HepG2 (cell line): ENCODE results near the gene MEA1. TPM values are rescaled to one million over a fixed set of nuclear protein-coding genes. Genes with fewer than 3 reads are reported as not detected.
A peak's percentile ranks its signal among the peaks of the same experiment; 100 is the strongest.

ENCODE experiments used
- ATAC-seq: fragments of 200-7000 bp; cut with Tn5 transposase; 3 replicates; pipeline ENCODE4 v1.9.1; 2020; ENCODE audit warnings: mild to moderate bottlenecking, moderate library complexity
- BruUV-seq: library from RNA; stranded (reverse); fragments of 400-500 nt; replicated peaks from 2 replicates; lab custom pipeline; 2021; lab: Mats Ljungman, UMichigan
- CTCF ChIA-PET: fragments of 300-600 bp; formaldehyde crosslinking; extraction: SDS; loops from one replicate; lab custom pipeline; 2021; ENCODE audit warnings: low total read pairs, inconsistent platforms, low intra/inter-chr PET ratio; lab: Yijun Ruan, JAX
- POLR2A ChIA-PET: fragments of 350-600 bp; sonication (Branson Sonifier 250); formaldehyde crosslinking; loops from one replicate; lab custom pipeline; 2020; ENCODE audit warnings: antibody characterized with exemption, inconsistent platforms; lab: Yijun Ruan, JAX
- DNase-seq: peaks from one replicate; pipeline ENCODE4 v3.0.0-alpha.2; 2015; ENCODE audit warnings: low spot score
- FAIRE-seq: peaks from 3 replicates; lab custom pipeline; 2011; peaks lifted over from hg19 to GRCh38; lab: Jason Lieb, UNC
- H2AFZ ChIP-seq: one replicate; pipeline ENCODE4 v1.6.1; 2011; ENCODE audit warnings: low read length, inconsistent platforms
- H3K27ac ChIP-seq: fragments of 300-600 bp; 3 replicates; pipeline ENCODE4 v1.8.0; 2011; ENCODE audit warnings: mixed run types, mild to moderate bottlenecking, mixed read lengths, low read length, inconsistent platforms; ENCODE audit not compliant: insufficient read depth; ENCODE audit errors: extremely low read length
- H3K27me3 ChIP-seq, 2 experiments: fragments of 200-600 bp in 1 of 2; 2 replicates in 1 of 2; 3 replicates in 1 of 2; pipeline versions ENCODE4 v1.6.0 to v1.8.0; 2011; ENCODE audit warnings: low read length in 2 of 2, mild to moderate bottlenecking in 2 of 2, moderate library complexity in 2 of 2, inconsistent platforms in 1 of 2; ENCODE audit not compliant: insufficient read depth in 2 of 2, control insufficient read depth in 1 of 2
- H3K36me3 ChIP-seq, 2 experiments: fragments of 200-600 bp in 1 of 2; replicated peaks in 1 of 2; 2 replicates in 1 of 2; 3 replicates in 1 of 2; pipeline versions ENCODE4 v1.5.1 to v1.8.0; 2011; ENCODE audit warnings: low read length in 2 of 2, inconsistent platforms in 1 of 2; ENCODE audit not compliant: insufficient read depth in 2 of 2, control insufficient read depth in 1 of 2
- H3K4me1 ChIP-seq: 2 replicates; pipeline ENCODE4 v1.5.1; 2012; ENCODE audit warnings: low read length, inconsistent platforms; ENCODE audit not compliant: insufficient read depth
- H3K4me2 ChIP-seq: 2 replicates; pipeline ENCODE4 v1.6.0; 2011; ENCODE audit warnings: low read depth, low read length, inconsistent platforms
- H3K4me3 ChIP-seq, 3 experiments: fragments of 200-600 bp in 1 of 3; sonication (generic), shearing (Covaris generic) in 1 of 3; replicated peaks in 1 of 3; 2 replicates each; pipeline ENCODE4 v1.5.1; 2011 to 2016; ENCODE audit warnings: low read length in 3 of 3, inconsistent platforms in 2 of 3, low read depth in 2 of 3, mild to moderate bottlenecking in 2 of 3, control low read depth in 1 of 3, mixed read lengths in 1 of 3; ENCODE audit not compliant: insufficient read depth in 1 of 3
- H3K79me2 ChIP-seq: one replicate; pipeline ENCODE4 v1.6.1; 2011; ENCODE audit warnings: low read length, inconsistent platforms; ENCODE audit not compliant: insufficient read depth
- H3K9ac ChIP-seq: 2 replicates; pipeline ENCODE4 v1.6.0; 2011; ENCODE audit warnings: mild to moderate bottlenecking, low read depth, low read length, inconsistent platforms; ENCODE audit not compliant: insufficient read depth
- H3K9me3 ChIP-seq: 2 replicates; pipeline ENCODE4 v1.5.1; 2012; ENCODE audit warnings: mild to moderate bottlenecking, low read length
- H4K20me1 ChIP-seq: 2 replicates; pipeline ENCODE4 v1.6.0; 2011; ENCODE audit warnings: inconsistent platforms, mild to moderate bottlenecking, low read length, moderate library complexity; ENCODE audit not compliant: insufficient read depth
- ARHGAP35 ChIP-seq: sonication (generic); formaldehyde crosslinking; IDR thresholded peaks from 2 replicates; pipeline ENCODE4 v1.9.0; 2022; ENCODE audit warnings: mild to moderate bottlenecking, inconsistent platforms, moderate library complexity, missing genetic modification reagents, borderline replicate concordance
- CREM ChIP-seq, 2 experiments: sonication (generic) in 1 of 2; formaldehyde crosslinking in 1 of 2; IDR thresholded peaks; 2 replicates each; pipeline versions ENCODE4 v1.4.0 to v1.6.1; 2016 to 2020; ENCODE audit warnings: antibody characterized with exemption in 1 of 2, mild to moderate bottlenecking in 1 of 2, missing genetic modification reagents in 1 of 2
- JUND ChIP-seq: sonication (generic); formaldehyde crosslinking; IDR thresholded peaks from 2 replicates; pipeline ENCODE4 v1.8.0; 2022; ENCODE audit warnings: mild to moderate bottlenecking, missing genetic modification reagents
- KLF11 ChIP-seq: IDR thresholded peaks from 2 replicates; pipeline ENCODE4 v1.6.1; 2016; ENCODE audit warnings: missing compliant biosample characterization
- KLF9 ChIP-seq: IDR thresholded peaks from 2 replicates; pipeline ENCODE4 v1.6.1; 2016; ENCODE audit warnings: low read depth
- KMT2B ChIP-seq: IDR thresholded peaks from 2 replicates; pipeline ENCODE4 v1.6.1; 2016; ENCODE audit warnings: missing genetic modification reagents, missing compliant biosample characterization
- NFRKB ChIP-seq: fragments of 450-650 bp; IDR thresholded peaks from 2 replicates; pipeline ENCODE4 v1.6.1; 2017
- NR3C1 ChIP-seq: sonication (generic); formaldehyde crosslinking; IDR thresholded peaks from 2 replicates; pipeline ENCODE4 v1.4.0; 2020; ENCODE audit warnings: missing genetic modification reagents
- POGZ ChIP-seq: sonication (generic); formaldehyde crosslinking; IDR thresholded peaks from 2 replicates; pipeline ENCODE4 v1.4.0; 2020; ENCODE audit warnings: mild to moderate bottlenecking, missing genetic modification reagents
- REXO4 ChIP-seq: sonication (generic); formaldehyde crosslinking; IDR thresholded peaks from 2 replicates; pipeline ENCODE4 v1.8.0; 2022; ENCODE audit warnings: missing genetic modification reagents, mild to moderate bottlenecking, borderline replicate concordance
- SIN3B ChIP-seq: fragments of 150-350 bp; IDR thresholded peaks from 2 replicates; pipeline ENCODE4 v1.6.1; 2014; ENCODE audit warnings: low read length
- XRCC5 ChIP-seq: fragments of 200-400 bp; formaldehyde crosslinking; optimal IDR thresholded peaks from 2 replicates; pipeline ENCODE3; 2017; ENCODE audit warnings: mild to moderate bottlenecking, low read length
- ZNF563 ChIP-seq: sonication (generic); formaldehyde crosslinking; IDR thresholded peaks from 2 replicates; pipeline ENCODE4 v1.8.0; 2022; ENCODE audit warnings: mild to moderate bottlenecking, moderate library complexity, missing genetic modification reagents
- ZNF709 ChIP-seq: sonication (generic); formaldehyde crosslinking; IDR thresholded peaks from 2 replicates; pipeline ENCODE4 v1.5.0; 2020; ENCODE audit warnings: mild to moderate bottlenecking, missing genetic modification reagents
- ZNF772 ChIP-seq: sonication (generic); formaldehyde crosslinking; IDR thresholded peaks from 2 replicates; pipeline ENCODE4 v1.5.0; 2020; ENCODE audit warnings: mild to moderate bottlenecking, missing genetic modification reagents
- ZNF788 ChIP-seq: sonication (generic); formaldehyde crosslinking; IDR thresholded peaks from 2 replicates; pipeline ENCODE4 v1.5.0; 2020; ENCODE audit warnings: mild to moderate bottlenecking, missing genetic modification reagents, borderline replicate concordance
- WGBS: methylation state at CpG from one replicate; pipeline ENCODE4 v1.1.6; 2017; ENCODE audit warnings: low lambda C conversion rate; 5-methylcytosine and 5-hydroxymethylcytosine counted together
- in situ Hi-C: cut with HindIII; loops from 2 replicates; pipeline ENCODE4 v1.10.0; 2017; ENCODE audit warnings: low pct_unique_long_range_greater_than_20kb; ENCODE audit not compliant: extremely low pct_ligation_motif_present
- intact Hi-C: fragments of 100-400 bp; cut with micrococcal nuclease; formaldehyde crosslinking; loops from one replicate; pipeline ENCODE4 v1.10.0; 2022; ENCODE audit not compliant: unreplicated experiment
- polyA plus RNA-seq, 8 experiments: library from polyadenylated mRNA; depleted of rRNA in 3 of 8; stranded (reverse) in 7 of 8; unstranded in 1 of 8; fragments of >200 nt; fragmentation: Illumina TruSeq in 4 of 8; extraction: Trizol in 4 of 8; gene quantifications; 2 replicates each; pipeline versions ENCODE4 v1.2.1 to v1.2.3, GENCODE V29; 2011 to 2016; ENCODE audit warnings: low read depth in 4 of 8, missing spikeins in 1 of 8, mixed read lengths in 1 of 8; ENCODE audit not compliant: insufficient read depth in 1 of 8
- total RNA-seq, 5 experiments: library from RNA; depleted of rRNA; stranded (reverse); fragments of >200 nt; fragmentation: Illumina TruSeq; extraction: Trizol; gene quantifications; 2 replicates each; pipeline ENCODE4 v1.2.3, GENCODE V29; 2016; ENCODE audit warnings: low read depth in 1 of 5
- TF ChIP-seq, protein P1 (sequence below): sonication (generic); formaldehyde crosslinking; IDR thresholded peaks from 2 replicates; pipeline ENCODE4 v1.8.1; 2022; ENCODE audit warnings: low read depth, mild to moderate bottlenecking, missing genetic modification reagents
- TF ChIP-seq, protein P2 (sequence below): sonication (generic); formaldehyde crosslinking; IDR thresholded peaks from 2 replicates; pipeline ENCODE4 v1.4.0; 2020; ENCODE audit warnings: missing genetic modification reagents, borderline replicate concordance

The MEA1 gene
- total and polyA plus RNA-seq, 2 of the 13 experiments (the other 11 are each of a cell fraction or from before 2014, with no cell fraction given) = 75.6 to 86.2 TPM

GRCh38 chr6:43014434-43014909 lies 726 bp upstream of the MEA1 start (continued):
- TF ChIP-seq ZNF563 (CRISPR knock-in tag) (peak; percentile 27; the same call in 1 of the 2 replicates), ZNF709 (CRISPR knock-in tag) (0 out of 2 replicates have a peak, but pooled peaks have one; percentile 13), XRCC5 (no peak), KMT2B (CRISPR knock-in tag) (no peak), KLF9 (no peak), REXO4 (CRISPR knock-in tag) (no peak), NFRKB (no peak), KLF11 (CRISPR knock-in tag) (0 out of 2 replicates have a peak, but pooled peaks have one; percentile 0), POGZ (CRISPR knock-in tag) (no peak), ARHGAP35 (CRISPR knock-in tag) (0 out of 2 replicates have a peak, but pooled peaks have one; percentile 11)
- TF ChIP-seq, all 625 proteins: peak for 21

DNA sequence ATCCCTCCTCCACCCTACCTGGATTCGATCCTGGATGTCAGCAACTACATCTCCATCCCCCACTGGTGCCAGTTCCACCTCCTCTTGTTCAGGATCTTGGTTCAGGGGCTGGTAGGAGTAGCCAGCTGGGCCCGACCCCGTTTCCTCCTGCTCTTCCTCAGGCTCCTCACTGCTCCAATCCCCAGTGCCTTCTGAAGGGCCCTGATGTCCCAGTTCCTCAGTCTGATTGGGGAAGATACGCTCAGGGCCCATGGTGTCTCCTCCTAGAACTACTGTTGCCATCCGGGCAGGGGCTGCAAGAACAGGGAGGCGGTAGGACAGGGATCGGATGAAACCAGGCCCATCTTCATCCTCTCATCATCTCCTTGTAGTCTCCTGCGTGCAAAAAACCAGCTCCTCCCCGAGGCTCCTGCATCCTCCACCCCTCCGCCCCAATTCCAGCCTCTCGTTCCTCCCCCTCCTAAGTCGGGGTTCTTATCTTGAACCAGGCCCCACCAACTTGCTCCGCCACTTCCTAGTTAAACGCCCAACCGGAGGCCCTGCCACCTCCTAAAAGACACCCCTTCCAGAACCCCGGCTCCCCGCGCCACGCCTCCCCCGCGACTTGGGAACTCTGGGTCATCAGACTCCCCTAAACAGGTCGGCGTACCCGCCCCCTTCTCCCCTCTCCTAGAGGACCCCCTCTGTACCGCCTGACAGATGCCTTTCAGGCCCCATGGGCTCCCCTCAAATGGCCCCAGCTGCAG lies 476 bp downstream of the MEA1 start:
- Histone ChIP-seq H2AFZ (no peak overlapping the region), H3K4me3 (peak overlapping the region; percentile 73 to 91 (median 88)), H3K36me3 (peaks cover 25 to 58% of the 10 kb centered on the region in 2 experiments), H3K4me1 (peaks cover 38% of the 10 kb centered on the region), H3K9ac (peak overlapping the region; percentile 82), H3K27me3 (no peaks in the 10 kb centered on the region; a peak in 1 of 5 replicates), H4K20me1 (no peaks in the 10 kb centered on the region), H3K9me3 (no peaks in the 10 kb centered on the region), H3K79me2 (peaks cover 34% of the 10 kb centered on the region), H3K27ac (peak overlapping the region; percentile 31), H3K4me2 (peak overlapping the region; percentile 98)
- in situ Hi-C loops = no loop called here
- DNase-seq (no peak), FAIRE-seq (no peak), ATAC-seq (no peak; the same call in 2 of the 3 replicates)
- ChIA-PET POLR2A (interaction anchor here (0.9 to 5.3 kb wide), 27 partner anchors 10 to 503 kb away, joined by 3 to 76 read pairs (median 8); partner anchors contain the start of genes CNPY3, CUL7, CUL9 and KLC4), CTCF (no interaction called here)
- intact Hi-C loops = loop anchor here (1.0 to 5.0 kb wide), 3 partner anchors 29 to 51 kb away; partner anchors contain the start of genes CUL7, GNMT and PPP2R5D
- no TSS peak for BruUV-seq
- 2% methylated on average over 25 of the region's 25 CpGs for WGBS
- 0 out of 2 replicates have a peak, but pooled peaks have one; percentile 36 for TF ChIP-seq ZNF772 (CRISPR knock-in tag)
- TF ChIP-seq JUND = 0 out of 2 replicates have a peak, but pooled peaks have one; percentile 10
- no peak for TF ChIP-seq NR3C1
- TF ChIP-seq, protein P1, sequence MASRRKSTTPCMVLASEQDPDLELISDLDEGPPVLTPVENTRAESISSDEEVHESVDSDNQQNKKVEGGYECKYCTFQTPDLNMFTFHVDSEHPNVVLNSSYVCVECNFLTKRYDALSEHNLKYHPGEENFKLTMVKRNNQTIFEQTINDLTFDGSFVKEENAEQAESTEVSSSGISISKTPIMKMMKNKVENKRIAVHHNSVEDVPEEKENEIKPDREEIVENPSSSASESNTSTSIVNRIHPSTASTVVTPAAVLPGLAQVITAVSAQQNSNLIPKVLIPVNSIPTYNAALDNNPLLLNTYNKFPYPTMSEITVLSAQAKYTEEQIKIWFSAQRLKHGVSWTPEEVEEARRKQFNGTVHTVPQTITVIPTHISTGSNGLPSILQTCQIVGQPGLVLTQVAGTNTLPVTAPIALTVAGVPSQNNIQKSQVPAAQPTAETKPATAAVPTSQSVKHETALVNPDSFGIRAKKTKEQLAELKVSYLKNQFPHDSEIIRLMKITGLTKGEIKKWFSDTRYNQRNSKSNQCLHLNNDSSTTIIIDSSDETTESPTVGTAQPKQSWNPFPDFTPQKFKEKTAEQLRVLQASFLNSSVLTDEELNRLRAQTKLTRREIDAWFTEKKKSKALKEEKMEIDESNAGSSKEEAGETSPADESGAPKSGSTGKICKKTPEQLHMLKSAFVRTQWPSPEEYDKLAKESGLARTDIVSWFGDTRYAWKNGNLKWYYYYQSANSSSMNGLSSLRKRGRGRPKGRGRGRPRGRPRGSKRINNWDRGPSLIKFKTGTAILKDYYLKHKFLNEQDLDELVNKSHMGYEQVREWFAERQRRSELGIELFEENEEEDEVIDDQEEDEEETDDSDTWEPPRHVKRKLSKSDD (CRISPR knock-in tag) = 0 out of 2 replicates have a peak, but pooled peaks have one; percentile 15
- TF ChIP-seq CREM (IDR thresholded peaks at IDR 0.05) = no peak
- no peak for TF ChIP-seq CREM (CRISPR knock-in tag; IDR thresholded peaks at IDR 0.05)
- TF ChIP-seq, protein P2, sequence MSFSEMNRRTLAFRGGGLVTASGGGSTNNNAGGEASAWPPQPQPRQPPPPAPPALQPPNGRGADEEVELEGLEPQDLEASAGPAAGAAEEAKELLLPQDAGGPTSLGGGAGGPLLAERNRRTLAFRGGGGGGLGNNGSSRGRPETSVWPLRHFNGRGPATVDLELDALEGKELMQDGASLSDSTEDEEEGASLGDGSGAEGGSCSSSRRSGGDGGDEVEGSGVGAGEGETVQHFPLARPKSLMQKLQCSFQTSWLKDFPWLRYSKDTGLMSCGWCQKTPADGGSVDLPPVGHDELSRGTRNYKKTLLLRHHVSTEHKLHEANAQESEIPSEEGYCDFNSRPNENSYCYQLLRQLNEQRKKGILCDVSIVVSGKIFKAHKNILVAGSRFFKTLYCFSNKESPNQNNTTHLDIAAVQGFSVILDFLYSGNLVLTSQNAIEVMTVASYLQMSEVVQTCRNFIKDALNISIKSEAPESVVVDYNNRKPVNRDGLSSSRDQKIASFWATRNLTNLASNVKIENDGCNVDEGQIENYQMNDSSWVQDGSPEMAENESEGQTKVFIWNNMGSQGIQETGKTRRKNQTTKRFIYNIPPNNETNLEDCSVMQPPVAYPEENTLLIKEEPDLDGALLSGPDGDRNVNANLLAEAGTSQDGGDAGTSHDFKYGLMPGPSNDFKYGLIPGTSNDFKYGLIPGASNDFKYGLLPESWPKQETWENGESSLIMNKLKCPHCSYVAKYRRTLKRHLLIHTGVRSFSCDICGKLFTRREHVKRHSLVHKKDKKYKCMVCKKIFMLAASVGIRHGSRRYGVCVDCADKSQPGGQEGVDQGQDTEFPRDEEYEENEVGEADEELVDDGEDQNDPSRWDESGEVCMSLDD (CRISPR knock-in tag) = 0 out of 2 replicates have a peak, but pooled peaks have one; percentile 34
- TF ChIP-seq SIN3B = 0 out of 2 replicates have a peak, but pooled peaks have one; percentile 1
- TF ChIP-seq ZNF788 (CRISPR knock-in tag) = 0 out of 2 replicates have a peak, but pooled peaks have one; percentile 14
